DMS 273 (cell line): ENCODE measurements around the gene SHROOM3.

Source experiments
- DNase-seq: peaks from one replicate; lab custom pipeline; 2025; ENCODE audit not compliant: unreplicated experiment; lab: John Stamatoyannopoulos, UW

SHROOM3 gene

DNA sequence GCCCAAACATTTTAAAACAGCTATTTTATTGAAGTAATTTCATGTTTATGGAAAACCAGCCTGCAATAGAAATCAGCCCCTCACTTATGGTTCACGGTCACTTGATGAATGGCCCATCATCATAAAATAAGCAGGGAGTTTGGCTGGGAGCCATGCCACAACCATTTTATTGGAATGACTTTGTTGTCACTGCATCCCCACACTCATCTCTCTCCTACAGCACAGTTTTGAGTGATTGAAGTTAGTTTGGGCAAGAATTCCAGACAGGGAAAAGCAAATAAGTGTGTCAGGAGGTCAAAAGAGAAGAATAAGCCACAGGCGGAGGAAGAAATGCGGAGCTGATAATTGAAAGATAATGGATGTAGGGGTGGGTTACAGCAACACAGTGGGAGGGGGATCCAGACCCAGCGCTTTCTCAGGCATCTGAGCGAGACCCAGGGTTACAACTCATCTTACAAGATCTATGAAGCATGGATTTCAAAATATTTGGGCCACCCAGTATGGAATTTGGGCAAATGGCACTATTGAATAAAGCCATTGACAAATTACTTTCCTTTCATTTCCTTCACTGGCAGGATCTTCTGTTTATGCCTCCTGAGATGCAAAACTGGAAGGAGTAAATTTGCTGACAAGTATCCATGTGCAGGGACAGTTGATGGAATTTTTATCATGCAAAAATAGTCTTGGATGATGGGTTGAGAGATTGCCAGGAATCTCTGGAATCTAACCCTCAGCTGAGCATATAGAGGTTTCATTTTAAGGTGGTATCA is 100.8 kb downstream of the SHROOM3 start:
- no peak for DNase-seq

GRCh38 chr4:76536373-76536689 is 101.3 kb downstream of the SHROOM3 start:
- no peak for DNase-seq

DNA sequence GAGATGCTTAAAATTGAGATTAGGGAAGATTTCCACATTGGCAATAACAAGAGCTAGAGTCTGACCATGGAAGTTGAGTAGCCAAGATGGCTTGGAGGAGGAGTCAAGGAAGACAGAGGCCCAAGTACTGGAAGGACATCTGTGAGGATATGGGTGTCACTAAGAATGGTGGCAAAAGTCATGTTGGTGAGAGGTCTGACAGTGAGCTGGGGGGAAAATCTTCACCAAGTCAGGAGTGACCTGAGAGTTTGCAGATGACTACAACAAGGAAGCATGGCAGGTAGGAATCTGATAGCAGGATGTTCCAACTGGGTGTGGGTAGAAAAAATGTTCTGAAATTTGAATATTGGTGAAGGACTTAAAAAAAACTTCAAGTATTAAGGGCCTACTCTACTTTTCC is 103.3 kb downstream of the SHROOM3 start:
- no peak for DNase-seq

- no peak for DNase-seq
Measured at GRCh38 chr4:76539979-76540378, 105.0 kb downstream of the SHROOM3 start.

- DNase-seq: no peak
Measured at GRCh38 chr4:76540486-76540885, 105.5 kb downstream of the SHROOM3 start.

- no peak for DNase-seq
Measured at GRCh38 chr4:76543378-76543777, 108.3 kb downstream of the SHROOM3 start.

DNA sequence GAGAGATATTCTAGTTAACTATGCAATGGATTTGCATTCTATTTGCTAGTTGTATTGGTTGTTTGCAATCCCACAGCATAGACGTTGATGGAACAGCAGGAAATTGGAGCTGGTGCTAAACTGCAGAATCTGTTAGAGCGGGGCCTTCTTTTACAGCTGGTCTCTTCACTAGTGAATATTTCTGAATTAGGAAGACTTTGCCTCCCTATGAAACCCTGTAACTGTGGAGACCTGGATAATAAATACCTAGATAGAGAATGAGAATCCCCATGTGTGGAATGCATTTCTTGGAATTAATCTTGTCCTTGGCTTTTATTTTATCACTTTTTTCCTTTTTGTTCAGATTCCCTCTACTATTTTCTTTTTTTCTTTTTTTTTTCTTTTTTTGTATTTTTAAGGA is 109.7 kb downstream of the SHROOM3 start:
- no peak for DNase-seq

GRCh38 chr4:76545226-76545884 is 110.3 kb downstream of the SHROOM3 start:
- no peak for DNase-seq

DNA sequence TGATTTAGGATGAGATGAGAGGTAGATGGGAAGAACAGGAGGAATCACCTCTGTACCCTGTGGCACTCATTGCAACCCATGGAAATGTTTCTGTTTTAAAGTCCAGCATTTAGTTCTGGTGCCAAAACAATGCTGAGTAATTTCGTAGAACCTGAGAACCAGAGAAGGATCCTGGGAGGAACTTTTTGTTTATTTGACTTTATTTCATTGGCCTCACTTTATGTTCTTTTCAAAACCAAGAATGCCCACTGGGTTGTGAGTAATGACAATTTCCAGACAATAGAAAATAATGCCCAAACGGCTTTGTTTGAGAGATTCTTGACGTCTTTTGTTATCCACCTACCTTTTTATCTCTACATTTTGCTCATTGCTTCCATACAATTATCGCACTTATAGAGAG is 111.3 kb downstream of the SHROOM3 start:
- no peak for DNase-seq

GRCh38 chr4:76546759-76547742 is 112.0 kb downstream of the SHROOM3 start:
- no peak for DNase-seq

DNA sequence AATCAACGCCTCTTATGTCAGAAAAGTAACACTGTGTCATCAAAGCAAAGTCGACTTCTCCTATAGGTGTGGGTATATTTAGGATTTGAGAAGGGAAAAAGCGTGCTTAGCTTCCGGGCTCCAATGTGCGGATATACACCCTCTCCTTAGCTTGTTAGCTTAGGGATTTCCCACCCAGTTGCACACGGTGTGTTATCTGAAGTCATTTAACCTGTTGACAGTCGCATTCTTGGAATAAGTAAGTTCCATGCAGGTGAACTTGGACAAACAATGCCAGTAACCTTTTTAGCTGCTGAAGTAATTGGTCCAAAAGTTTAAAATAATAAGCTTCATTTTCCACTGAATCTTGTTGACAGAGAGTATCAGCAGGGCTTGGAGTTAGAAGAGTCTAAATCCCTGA is 113.7 kb downstream of the SHROOM3 start:
- no peak for DNase-seq

GRCh38 chr4:76549765-76550164 is 114.7 kb downstream of the SHROOM3 start:
- DNase-seq: no peak

DNA sequence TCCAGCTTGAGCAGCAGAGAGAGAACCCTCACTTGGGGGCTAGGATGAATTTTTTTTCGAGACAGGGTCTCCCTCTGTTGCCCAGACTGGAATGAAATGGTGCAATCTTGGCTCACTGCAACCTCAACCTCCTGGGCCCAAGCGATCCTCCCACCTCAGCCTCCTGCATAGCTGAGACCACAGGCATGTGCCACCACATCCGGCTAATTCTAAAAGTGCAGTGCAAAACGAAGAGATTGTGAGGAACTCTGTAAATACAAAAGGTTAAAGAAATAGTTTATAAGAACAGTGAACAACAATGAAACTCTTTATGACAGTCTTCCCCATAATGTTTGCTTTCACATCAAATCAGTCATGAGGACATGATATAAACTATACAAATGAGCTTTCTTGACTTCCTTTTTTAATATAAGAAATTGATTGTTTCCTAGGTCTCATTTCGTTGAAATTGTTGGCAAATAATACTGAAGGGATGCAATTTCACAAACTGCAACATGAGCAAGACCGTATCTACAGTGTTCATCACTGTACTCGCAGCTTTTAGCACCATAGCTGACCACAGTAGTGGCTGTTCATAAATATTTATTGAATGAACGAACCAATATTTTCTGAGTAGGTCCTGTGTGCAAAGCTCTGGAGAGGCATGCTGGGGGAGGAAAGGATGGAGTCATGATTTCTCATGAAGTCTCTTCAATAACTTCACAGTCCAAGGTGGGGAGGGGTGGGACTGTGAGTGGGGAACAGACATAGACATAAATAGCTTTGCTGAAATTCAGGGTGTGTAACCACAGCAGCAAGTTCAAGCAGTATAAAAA is 116.1 kb downstream of the SHROOM3 start:
- DNase-seq: no peak

DNA sequence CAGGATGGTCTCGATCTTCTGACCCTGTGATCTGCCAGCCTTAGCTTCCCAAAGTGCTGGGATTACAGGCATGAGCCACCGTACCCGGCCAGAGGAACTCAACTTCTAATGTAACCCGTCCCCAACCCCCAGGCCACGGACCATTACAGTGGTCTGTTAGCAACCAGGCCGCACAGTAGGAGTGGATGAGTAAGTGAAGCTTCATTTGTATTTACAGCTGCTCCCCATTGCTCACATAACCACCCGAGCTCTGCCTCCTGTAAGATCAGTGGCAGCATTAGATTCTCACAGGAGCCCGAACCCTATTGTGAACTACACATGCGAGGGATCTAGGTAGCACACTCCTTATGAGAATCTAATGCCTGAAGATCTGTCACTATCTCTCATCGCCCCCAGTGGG is 119.6 kb downstream of the SHROOM3 start:
- DNase-seq: no peak

- no peak for DNase-seq
Measured at GRCh38 chr4:76556452-76556851, 121.4 kb downstream of the SHROOM3 start.

DNA sequence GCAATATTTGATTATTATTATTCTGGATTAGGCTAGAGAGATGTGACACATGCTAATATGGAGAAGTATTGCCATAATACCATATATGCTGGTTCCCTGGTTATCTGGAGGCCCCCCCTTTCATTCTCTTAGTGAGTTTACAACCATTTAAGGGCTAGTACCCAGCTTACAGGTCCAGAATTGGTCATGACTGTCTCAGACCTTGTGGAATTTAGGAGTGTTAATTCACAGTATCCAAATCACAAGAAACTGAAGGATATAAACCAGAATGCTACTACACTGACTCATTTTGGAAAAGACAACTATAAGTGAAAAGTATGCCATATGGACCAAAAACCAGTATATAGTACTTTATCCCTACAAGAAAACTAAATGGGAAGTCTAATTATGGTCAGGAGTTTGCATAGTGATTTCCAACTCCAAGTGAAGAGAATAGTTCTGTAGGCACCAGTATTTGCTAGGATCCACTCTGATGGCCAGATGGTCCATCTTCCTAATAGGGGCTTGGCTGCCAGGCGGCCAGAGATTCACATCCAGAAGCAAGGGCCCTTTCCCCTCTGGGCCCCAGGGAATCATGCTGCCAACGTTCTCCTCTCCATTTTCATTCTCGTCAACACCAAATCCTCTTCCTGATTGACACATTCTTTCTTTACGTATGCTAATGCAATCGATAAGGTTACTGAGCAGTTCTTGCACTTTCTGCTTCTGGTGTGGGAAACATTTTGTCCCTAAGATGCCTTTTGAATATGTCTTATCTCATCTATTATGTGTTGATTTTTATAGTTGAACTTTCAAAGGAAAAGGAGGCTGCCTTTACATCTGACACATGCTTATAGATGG is 123.6 kb downstream of the SHROOM3 start:
- DNase-seq: peak; percentile 37

DNA sequence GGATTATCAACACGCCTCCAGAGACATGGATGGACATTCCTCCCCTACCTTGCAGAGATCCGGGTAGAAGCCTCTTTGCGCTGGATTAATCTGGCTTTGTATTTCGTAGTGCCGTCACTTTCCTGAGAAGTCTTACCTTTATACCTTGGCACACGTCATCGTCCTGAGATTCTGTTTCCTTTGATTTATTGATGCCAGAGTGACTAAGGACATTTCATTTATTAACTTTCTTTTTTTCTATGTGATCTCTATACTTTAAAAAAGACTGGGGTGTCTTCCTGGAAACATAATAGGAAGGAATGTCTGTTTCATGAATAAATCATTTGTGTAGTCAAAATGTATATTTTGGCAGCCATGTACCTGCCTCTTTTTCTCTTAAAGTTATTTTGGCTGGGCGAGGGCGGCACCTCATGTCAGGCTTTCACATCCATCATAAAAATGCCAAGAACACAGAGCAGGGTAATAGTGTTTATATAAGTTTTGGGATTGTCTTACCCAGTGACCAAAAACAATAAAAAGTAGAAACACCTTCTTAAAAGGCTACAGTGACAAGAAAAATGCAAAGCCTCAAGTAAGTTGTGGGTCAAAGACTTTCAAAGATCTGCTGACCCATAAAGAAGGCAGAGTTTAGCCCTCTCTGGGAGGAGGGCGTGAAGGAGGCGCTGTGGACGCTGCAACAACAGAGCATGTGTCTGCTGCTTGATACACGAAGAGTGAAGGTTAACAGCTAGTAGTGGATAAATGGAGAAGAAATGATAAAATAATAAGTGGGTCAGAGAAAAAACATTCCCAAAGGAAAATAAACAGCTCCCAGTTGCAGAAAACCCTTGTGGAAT is 124.4 kb downstream of the SHROOM3 start:
- no peak for DNase-seq

- no peak for DNase-seq
Measured at GRCh38 chr4:76562161-76562560, 127.1 kb downstream of the SHROOM3 start.

GRCh38 chr4:76562836-76563453 is 127.9 kb downstream of the SHROOM3 start:
- DNase-seq: no peak
